Gastroesophageal sphincter (tissue), 4 donors: ENCODE measurements around the gene FRRS1L. TPM values are rescaled to one million over a fixed set of nuclear protein-coding genes. Genes with fewer than 3 reads are reported as not detected.

ENCODE experiments used
- ATAC-seq: fragments of 150-250 bp; one replicate; pipeline ENCODE4 v1.9.1; 2016; ENCODE audit warnings: mild to moderate bottlenecking, moderate library complexity
- H3K27ac ChIP-seq, 4 donors: fragments of 200-600 bp; sonication (generic) in 3 of 4; 1 replicate in 3 of 4; 2 replicates in 1 of 4; pipeline ENCODE4 v1.5.1; 2016 to 2019
- H3K27me3 ChIP-seq: fragments of 200-600 bp; sonication (generic); one replicate; pipeline ENCODE4 v1.5.1; 2019
- H3K36me3 ChIP-seq, 2 donors: fragments of 200-600 bp; sonication (generic); one replicate each; pipeline ENCODE4 v1.5.1; 2019; ENCODE audit warnings: control low read depth in 1 of 2
- H3K4me1 ChIP-seq, 3 donors: fragments of 200-600 bp; sonication (generic); 1 replicate in 2 of 3; 2 replicates in 1 of 3; pipeline ENCODE4 v1.5.1; 2016 to 2019; ENCODE audit warnings: control low read depth in 2 of 3
- H3K4me3 ChIP-seq, 2 donors: fragments of 200-600 bp; sonication (generic); one replicate each; pipeline ENCODE4 v1.5.1; 2019; ENCODE audit warnings: mild to moderate bottlenecking in 1 of 2, moderate library complexity in 1 of 2
- H3K9me3 ChIP-seq, 3 donors: fragments of 200-600 bp; sonication (generic); one replicate each; pipeline ENCODE4 v1.5.1; 2017 to 2019; ENCODE audit warnings: control low read depth in 2 of 3
- EP300 ChIP-seq: sonication (generic); formaldehyde crosslinking; IDR thresholded peaks from one replicate; pipeline ENCODE4 v1.6.1; 2017; ENCODE audit warnings: antibody characterized with exemption, mild to moderate bottlenecking
- POLR2A ChIP-seq, 2 donors: fragments of 450-650 bp; IDR thresholded peaks; one replicate each; pipeline ENCODE4 v1.6.1; 2017; ENCODE audit warnings: antibody characterized with exemption in 2 of 2, mild to moderate bottlenecking in 2 of 2, moderate library complexity in 1 of 2
- POLR2AphosphoS5 ChIP-seq: sonication (generic); formaldehyde crosslinking; IDR thresholded peaks from one replicate; pipeline ENCODE4 v1.6.1; 2017; ENCODE audit warnings: antibody characterized with exemption
- WGBS, 2 donors: methylation state at CpG; one replicate each; pipeline ENCODE4 v1.1.5; 2018; ENCODE audit warnings: low coverage in 1 of 2; 5-methylcytosine and 5-hydroxymethylcytosine counted together
- total RNA-seq, 4 donors: library from RNA; depleted of rRNA; stranded (reverse); fragments of >200 nt; gene quantifications; one replicate each; pipeline ENCODE4 v1.1.0, GENCODE V29; 2016
- TF ChIP-seq, protein P1 (sequence below), 4 experiments: fragments of 200-600 bp in 2 of 4; fragments of 450-650 bp in 2 of 4; sonication (generic) in 1 of 4; IDR thresholded peaks; one replicate each; pipeline ENCODE4 v1.5.1; 2017 to 2019; ENCODE audit warnings: antibody characterized with exemption in 4 of 4, mild to moderate bottlenecking in 2 of 4, moderate library complexity in 2 of 4

FRRS1L gene
- total RNA-seq, 4 donors from 2014 or later, result 4.6 to 11.5 (median 10.1) TPM

DNA sequence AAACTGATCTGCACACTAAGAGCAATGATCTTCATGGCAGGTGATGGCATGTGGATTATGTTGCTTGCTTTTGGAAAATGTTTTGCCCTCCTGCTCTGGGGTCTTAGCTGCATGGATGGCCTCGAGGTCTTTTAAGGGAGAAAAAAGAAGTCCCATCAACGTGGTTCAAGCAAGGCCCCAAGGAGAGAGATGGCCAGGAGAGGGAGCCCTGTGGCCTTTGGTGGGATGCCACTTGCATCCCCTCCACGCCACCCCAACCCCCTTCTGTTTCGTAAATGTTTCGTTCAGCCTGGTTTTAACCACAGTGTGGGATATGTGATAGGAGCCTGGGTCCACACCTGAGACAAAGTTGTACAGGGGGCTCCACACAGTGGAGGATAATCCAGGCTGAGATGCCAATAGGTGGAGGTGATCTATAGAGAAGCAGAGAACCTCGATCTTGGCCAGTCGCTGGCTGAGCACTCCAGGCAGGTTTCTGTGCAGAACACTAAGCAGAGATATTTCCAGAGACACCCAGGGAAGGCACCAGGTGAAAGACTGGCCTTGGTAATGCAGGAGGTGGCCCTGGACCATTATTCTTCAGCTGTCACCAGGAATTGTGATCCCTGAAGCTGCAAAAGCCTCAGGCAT lies 25.8 kb upstream of the FRRS1L start:
- Histone ChIP-seq H3K4me1 (no peaks in the 10 kb centered on the region), H3K9me3 (no peaks in the 10 kb centered on the region), H3K4me3 (no peak overlapping the region), H3K27ac (no peak overlapping the region), H3K36me3 (no peaks in the 10 kb centered on the region), H3K27me3 (no peaks in the 10 kb centered on the region)
- ATAC-seq, result no peak
- WGBS, 2 donors, result 36 to 45% methylated on average over 3 to 5 of the region's 7 CpGs
- TF ChIP-seq EP300 (no peak), POLR2AphosphoS5 (no peak), POLR2A (IDR thresholded peaks at IDR 0.05) (no peak)
- TF ChIP-seq, protein P1, sequence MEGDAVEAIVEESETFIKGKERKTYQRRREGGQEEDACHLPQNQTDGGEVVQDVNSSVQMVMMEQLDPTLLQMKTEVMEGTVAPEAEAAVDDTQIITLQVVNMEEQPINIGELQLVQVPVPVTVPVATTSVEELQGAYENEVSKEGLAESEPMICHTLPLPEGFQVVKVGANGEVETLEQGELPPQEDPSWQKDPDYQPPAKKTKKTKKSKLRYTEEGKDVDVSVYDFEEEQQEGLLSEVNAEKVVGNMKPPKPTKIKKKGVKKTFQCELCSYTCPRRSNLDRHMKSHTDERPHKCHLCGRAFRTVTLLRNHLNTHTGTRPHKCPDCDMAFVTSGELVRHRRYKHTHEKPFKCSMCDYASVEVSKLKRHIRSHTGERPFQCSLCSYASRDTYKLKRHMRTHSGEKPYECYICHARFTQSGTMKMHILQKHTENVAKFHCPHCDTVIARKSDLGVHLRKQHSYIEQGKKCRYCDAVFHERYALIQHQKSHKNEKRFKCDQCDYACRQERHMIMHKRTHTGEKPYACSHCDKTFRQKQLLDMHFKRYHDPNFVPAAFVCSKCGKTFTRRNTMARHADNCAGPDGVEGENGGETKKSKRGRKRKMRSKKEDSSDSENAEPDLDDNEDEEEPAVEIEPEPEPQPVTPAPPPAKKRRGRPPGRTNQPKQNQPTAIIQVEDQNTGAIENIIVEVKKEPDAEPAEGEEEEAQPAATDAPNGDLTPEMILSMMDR (IDR thresholded peaks at IDR 0.05), result no peak

DNA sequence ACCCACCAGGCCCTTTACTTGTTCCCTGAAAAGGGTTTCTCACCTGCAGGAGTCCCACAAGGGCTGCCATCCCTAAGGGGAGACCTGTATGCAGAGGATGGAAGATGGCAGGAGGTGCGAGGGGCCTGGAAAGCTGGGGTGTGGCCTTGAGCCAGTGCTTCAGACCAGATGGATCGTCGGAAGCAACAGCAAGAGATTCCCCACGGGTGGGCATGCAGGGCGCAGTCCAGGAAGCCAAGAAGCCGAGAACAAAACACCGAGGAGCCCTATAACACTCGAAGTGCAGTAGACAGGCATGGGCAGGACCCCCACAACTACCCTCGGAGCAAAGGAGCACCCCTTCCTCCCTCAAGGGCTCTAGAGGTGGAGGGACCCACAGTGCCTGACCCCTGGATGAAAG lies 24.7 kb upstream of the FRRS1L start:
- Histone ChIP-seq H3K36me3 (no peaks in the 10 kb centered on the region), H3K27ac (no peak overlapping the region), H3K9me3 (no peaks in the 10 kb centered on the region), H3K4me1 (no peaks in the 10 kb centered on the region), H3K27me3 (no peaks in the 10 kb centered on the region), H3K4me3 (no peak overlapping the region)
- no peak for ATAC-seq
- 80 to 85% methylated on average over 1 to 7 of the region's 9 CpGs for WGBS, 2 donors
- TF ChIP-seq, protein P1 (IDR thresholded peaks at IDR 0.05), result no peak
- TF ChIP-seq EP300, result no peak
- TF ChIP-seq POLR2AphosphoS5, result no peak
- TF ChIP-seq POLR2A (IDR thresholded peaks at IDR 0.05), result no peak

DNA sequence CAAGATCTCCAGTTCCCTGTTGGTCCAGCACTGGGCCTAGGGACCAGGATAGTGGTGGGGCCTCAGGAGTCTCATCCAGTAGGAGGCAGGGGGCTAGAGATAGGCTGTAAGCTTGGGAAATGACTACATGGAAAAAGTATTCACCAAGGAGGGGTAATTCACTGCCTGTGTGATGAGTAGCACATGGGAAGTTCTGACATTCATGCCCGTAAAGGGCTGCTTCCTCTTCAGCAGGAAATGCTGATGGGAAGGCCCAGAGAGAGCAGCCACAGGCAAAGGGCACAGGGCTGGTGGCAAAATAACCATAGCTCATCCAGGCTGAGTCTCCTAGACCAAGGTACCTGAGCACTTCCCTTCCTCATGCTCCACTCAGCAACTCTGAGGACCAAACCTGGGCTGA lies 23.1 kb upstream of the FRRS1L start:
- H3K9me3 ChIP-seq, result no peaks in the 10 kb centered on the region
- no peak overlapping the region for H3K4me3 ChIP-seq
- 57% methylated on average over 1 of the region's 1 CpG; no CpG with 5 or more reads in 1 of the 2 donors for WGBS, 2 donors
- no peak overlapping the region for H3K27ac ChIP-seq
- no peak for TF ChIP-seq POLR2AphosphoS5
- TF ChIP-seq, protein P1 (IDR thresholded peaks at IDR 0.05), result no peak
- TF ChIP-seq POLR2A (IDR thresholded peaks at IDR 0.05), result no peak
- no peak for TF ChIP-seq EP300
- no peaks in the 10 kb centered on the region for H3K4me1 ChIP-seq
- H3K27me3 ChIP-seq, result no peaks in the 10 kb centered on the region
- ATAC-seq, result no peak
- no peaks in the 10 kb centered on the region for H3K36me3 ChIP-seq

DNA sequence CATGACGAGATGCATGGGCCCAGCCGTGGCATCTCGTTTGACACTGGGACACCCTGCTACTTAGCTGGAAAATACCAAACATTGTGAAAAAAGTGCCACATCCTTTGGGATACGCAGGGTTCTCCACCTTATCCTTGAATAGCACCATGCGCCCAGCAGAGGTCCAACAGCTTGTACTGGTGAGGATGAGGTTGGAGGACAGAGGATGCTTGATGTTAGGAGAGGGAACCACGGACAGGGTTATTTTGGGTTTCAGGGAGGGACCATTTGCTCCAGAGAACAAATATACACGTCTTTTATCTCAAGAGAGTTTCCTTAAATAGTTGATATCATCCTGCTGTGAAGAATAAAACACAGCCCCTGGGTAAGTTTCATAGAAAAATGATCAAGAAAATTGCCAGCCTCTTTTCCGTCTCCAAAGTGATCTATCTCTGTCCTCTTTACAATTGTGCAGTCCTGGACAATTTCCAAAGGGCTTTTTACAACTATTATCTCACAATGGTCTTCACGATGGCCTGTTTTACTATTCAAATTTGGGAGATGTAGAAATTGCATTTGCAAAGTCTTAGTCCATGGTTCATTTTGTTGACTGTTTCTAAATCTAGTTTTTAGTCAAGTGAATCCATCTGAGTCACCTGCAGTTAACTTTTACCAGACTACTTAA lies 19.9 kb upstream of the FRRS1L start:
- Histone ChIP-seq H3K4me3 (no peak overlapping the region), H3K9me3 (no peaks in the 10 kb centered on the region), H3K27ac (no peak overlapping the region), H3K4me1 (no peaks in the 10 kb centered on the region), H3K36me3 (no peaks in the 10 kb centered on the region), H3K27me3 (no peaks in the 10 kb centered on the region)
- TF ChIP-seq POLR2AphosphoS5 (no peak), POLR2A (IDR thresholded peaks at IDR 0.05) (no peak), EP300 (no peak)
- TF ChIP-seq, protein P1 (IDR thresholded peaks at IDR 0.05), result no peak
- no peak for ATAC-seq
- WGBS, 2 donors, result 47 to 48% methylated on average over 5 to 9 of the region's 9 CpGs
